ENCODE data around the gene HLA-DMA.

DNA sequence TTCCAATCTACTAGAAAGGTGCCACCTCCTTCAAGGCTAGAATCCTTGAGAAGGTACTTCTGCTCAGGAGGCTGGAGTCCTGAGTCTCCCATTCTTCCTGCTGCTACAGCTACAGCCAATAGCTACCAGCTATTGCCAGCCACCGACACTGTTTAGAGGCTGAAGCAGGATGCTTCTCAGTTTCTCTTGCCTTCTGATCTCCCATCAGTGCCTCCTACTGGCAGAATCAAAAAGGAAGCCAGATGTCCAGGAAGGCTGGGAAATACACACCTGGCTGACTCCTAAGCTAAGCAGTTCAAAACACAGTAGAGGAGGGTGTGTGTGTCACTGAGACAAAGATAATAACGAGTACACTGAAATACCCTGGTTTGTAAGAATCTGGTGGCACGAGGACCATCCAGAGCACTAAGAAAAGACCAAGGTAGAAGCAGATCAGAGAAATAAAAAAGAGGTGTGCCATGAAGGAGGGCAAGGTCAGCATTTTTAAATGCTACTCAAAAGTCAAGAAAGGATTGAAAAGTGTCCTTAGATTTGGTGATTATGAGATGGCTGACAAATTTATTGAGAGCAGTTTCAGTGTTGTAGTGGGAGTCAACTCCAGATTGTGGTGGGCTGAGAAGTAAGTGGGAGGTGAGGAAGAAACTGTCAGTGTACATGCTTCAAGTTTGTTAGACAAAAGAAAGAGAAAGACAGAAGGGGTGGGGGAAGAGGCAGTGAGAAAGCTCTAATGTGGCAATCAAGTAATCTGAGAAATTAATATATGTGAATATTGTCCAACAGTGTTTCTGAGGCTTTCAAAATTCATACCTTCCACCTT is 2.3 kb upstream of the HLA-DMA start:
- TF ChIP-seq, protein P1, sequence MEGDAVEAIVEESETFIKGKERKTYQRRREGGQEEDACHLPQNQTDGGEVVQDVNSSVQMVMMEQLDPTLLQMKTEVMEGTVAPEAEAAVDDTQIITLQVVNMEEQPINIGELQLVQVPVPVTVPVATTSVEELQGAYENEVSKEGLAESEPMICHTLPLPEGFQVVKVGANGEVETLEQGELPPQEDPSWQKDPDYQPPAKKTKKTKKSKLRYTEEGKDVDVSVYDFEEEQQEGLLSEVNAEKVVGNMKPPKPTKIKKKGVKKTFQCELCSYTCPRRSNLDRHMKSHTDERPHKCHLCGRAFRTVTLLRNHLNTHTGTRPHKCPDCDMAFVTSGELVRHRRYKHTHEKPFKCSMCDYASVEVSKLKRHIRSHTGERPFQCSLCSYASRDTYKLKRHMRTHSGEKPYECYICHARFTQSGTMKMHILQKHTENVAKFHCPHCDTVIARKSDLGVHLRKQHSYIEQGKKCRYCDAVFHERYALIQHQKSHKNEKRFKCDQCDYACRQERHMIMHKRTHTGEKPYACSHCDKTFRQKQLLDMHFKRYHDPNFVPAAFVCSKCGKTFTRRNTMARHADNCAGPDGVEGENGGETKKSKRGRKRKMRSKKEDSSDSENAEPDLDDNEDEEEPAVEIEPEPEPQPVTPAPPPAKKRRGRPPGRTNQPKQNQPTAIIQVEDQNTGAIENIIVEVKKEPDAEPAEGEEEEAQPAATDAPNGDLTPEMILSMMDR (IDR thresholded peaks at IDR 0.05) = peak in 1 of 3 experiments; percentile 12
- no peak for TF ChIP-seq POLR2A (IDR thresholded peaks at IDR 0.05)
